Ureter (tissue), 1 donor: ENCODE measurements around the gene LRRC25. TPM values are rescaled to one million over a fixed set of nuclear protein-coding genes. Genes with fewer than 3 reads are reported as not detected.

Experiments
- DNase-seq: peaks from one replicate; pipeline ENCODE4 v3.0.0-alpha.2; 2020; ENCODE audit warnings: low spot score
- total RNA-seq: library from RNA; stranded (reverse); gene quantifications from one replicate; pipeline ENCODE4 v1.2.4, GENCODE V29; 2023
- donor health status: DM: yes; HTN: yes; CAD: no.

LRRC25 gene
- total RNA-seq, 1 donor from 2014 or later: 3.6 TPM

DNA sequence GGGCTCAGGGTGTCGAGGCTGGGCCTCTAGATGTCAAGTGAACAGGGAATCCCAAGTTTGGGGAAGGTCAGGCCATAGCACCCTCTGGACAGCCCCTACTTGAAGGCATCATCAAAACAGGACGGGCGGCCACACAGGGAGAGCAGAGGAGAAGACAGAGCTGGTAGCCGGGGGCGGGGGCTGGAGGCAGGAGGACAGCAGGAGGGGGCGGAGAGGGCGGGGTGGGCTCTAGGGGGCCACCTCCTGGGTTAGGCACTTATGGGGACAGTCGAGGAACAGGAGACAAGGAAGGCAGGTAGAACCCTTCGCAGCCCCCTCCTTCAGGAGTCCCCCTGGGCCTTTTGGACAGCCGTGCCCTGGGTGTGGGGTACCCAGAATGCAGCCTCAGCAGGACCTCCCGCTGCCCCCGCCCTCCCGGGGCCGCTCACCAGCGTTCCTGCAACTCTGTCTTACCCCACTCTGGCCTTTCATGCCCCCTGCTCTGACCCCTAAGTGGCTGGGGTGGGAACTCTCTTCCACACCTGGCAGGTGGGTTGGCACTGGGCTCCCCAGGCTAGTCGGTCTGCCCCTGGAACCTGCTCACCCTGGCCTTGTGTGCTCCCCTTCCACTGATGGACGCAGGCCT lies 27.6 kb upstream of the LRRC25 start:
- DNase-seq: no peak

DNA sequence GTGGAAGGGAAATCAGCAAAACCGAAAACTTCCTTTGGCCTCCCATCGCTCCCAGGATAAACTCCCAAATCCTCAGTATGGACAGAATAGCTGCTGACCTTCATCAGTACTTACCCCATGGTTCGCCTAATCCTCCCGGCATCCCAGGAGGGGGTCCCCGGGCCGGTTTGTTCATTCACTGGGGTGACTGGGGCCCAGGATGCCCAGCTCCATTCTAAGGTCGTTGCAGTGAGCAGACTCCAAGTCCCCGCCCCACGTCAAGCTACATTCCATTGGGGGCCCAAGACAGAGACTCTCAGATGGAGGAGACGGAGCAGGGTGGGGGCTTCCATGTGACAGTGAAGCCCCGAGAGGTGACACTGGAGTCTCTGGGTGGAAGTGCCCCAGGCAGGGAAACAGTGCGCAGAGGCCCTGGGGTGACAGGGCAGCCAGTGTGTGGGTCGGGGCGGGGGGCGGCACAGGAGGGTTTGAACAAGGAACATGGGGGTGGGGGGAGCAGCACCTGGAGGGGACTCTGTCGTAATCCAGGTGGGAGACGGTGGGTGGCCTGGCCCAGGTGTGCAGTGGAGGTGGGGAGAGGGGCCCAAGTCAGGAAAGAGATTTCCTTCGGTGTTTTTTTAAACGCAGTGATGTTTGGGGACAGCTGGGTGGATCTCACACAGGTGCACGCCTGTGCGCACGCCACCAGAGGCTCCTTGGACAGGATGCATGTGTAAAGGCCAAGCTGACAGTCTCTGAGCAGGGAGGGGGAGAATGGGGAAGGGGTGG lies 26.9 kb upstream of the LRRC25 start:
- no peak for DNase-seq

- DNase-seq: no peak
Observed at GRCh38 chr19:18423258-18424020, 26.0 kb upstream of the LRRC25 start.

GRCh38 chr19:18422530-18423191 lies 25.2 kb upstream of the LRRC25 start:
- no peak for DNase-seq

GRCh38 chr19:18421371-18421959 lies 24.0 kb upstream of the LRRC25 start:
- DNase-seq: no peak

- no peak for DNase-seq
Observed at GRCh38 chr19:18420930-18421329, 23.5 kb upstream of the LRRC25 start.

- DNase-seq: peak; percentile 64
Observed at GRCh38 chr19:18419699-18420460, 22.5 kb upstream of the LRRC25 start.

GRCh38 chr19:18419195-18419698 lies 21.8 kb upstream of the LRRC25 start, which contains the start of gene SSBP4:
Gene SSBP4 (plus strand): TSS chr19:18419398. CDS start chr19:18419649, 251 bp downstream.
- no peak for DNase-seq

DNA sequence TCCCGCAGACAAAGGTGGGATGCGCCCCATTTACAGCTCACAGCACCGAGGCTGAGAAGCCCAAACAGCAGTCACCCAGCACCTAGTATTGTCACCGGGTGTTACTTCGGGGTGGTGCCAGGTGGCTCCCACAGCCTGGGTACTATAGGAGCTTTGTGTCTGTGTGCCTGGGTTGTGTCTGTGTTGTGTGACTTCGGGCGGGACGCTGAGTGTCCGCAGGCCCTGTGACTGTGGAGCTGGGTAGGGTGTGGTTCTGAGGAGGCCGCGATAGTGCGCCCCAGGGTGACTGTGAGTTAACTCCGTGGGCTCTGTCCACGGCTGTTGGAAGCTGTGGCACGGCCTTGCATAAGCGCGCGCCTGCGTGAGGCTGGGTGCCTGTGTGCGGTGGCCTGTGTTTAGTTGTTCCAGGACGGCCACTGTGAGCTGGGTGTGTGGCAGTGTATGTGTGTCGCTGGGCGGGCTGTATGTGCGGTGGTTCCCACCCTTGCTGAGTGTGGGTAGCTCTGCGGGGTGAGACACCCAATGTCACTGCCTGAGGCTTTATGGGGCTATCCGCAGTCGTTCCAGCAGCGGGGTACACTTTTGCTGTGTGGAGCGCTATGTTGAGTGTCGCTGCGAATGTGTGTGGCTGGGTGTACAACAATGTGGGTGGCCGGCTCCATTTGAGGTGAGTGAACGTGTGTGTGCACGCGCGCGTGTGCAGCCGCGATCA lies 21.2 kb upstream of the LRRC25 start:
- peak; percentile 71 for DNase-seq

DNA sequence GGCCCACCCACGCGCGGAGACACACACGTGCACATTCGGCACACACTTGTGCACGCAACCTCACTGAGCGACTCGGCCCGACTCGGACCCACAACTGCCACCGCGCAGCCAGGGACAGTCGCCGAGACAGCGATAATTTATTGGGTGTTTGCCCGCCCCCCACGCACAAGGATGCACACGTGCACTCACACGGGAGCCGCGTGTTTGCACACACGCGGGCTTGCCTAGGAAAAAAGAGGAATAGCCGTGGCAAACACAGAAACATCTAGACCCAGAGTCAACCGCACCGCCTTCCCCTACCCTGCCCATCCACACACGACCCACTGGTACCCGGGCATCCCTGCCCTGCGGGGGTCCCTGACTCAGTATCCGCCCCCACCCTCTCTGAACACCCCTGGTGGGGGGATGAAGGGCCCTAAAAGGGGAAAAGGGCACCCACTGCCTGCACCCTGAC lies 20.6 kb upstream of the LRRC25 start:
- DNase-seq: peak; percentile 69

- DNase-seq: peak; percentile 81
Observed at GRCh38 chr19:18417250-18418028, 20.0 kb upstream of the LRRC25 start.

- DNase-seq: peak; percentile 92
Observed at GRCh38 chr19:18416778-18417249, 19.4 kb upstream of the LRRC25 start.

DNA sequence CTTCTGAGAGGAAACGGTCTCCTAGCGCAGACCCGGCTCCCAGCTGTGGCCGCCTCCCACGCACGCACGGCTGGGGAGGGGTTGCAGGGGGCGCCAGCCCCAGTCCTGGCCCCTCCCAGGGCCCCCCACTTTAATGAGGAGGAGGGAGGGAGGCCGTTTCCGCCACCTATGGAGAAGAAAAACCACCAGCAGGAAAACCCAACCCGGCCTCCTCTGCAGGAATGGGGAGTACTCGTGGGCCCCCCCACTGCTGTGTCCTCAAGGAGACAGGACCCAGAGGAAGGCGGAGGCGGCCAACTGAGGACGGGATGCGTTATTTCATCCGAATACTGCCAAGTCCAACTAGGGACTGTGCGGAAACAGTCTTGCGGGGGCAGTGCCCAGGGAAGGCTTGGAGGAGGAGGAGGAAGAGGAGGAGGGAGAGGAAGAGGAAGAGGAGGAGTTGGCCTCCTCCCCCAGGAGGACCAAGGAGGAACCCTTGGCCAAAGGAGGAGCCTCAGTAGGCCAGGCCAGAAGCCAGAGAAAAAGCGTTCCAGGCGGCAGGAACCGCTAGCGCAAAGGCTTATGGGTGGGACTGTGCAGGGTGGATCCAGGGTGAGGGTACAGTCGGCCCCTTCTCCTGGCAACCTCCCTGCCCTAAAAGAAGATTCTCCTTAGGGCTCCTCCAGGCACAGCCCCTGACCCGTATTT lies 17.9 kb upstream of the LRRC25 start:
- DNase-seq: peak; percentile 78

GRCh38 chr19:18414504-18415177 lies 17.2 kb upstream of the LRRC25 start:
- DNase-seq: no peak

DNA sequence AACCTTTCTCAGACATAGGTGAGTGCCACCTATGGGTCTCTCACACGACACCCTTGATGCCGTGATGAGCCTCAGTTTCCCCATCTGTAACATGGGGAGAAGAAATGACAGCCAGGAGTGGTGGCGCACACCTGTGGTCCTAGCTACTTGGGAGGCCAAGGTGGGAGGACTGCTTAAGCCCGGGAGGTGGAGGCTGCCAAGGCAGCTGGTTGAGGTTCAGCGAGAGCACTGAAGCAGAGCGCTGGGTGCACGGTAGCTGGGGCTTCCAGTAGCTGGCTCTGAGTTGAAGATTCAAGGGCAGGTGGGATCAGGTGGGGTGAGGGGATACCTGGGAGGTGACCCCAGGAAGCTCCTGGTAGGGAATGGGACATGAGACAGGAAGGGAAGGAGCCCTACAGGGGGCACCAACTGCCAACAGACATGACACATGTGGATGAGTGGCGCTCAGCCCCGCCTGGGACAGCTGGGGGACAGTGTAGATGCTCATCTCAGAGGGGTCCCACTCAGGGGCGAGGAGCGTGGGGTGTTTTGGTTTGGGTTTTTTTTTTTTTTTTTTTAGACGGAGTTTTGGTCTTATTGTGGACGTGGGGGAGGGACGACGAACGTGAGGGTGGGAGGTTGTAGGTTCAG lies 15.3 kb upstream of the LRRC25 start:
- DNase-seq: no peak

- no peak for DNase-seq
Observed at GRCh38 chr19:18408053-18408476, 10.6 kb upstream of the LRRC25 start.

DNA sequence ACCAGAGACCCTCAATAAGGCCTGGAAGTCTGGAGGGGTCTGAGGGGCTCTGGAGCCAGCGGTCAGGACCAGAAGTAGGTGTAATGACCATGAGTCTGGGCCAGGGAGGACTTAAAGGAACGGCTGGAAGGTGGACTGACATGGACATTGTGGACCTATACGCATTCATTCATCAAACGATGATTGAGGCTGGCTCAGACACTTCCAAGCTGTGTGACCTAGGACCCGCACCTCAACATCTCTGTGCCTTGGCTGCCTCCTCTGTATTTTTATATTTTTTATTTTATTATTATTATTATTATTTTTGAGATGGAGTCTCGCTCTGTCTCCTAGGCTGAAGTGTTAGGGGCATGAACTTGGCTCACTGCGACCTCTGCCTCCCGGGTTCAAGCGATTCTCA lies 9.3 kb upstream of the LRRC25 start:
- no peak for DNase-seq
